IMR-90 (cell line): ENCODE results near the gene LANCL1. TPM values are rescaled to one million over a fixed set of nuclear protein-coding genes. Genes with fewer than 3 reads are reported as not detected.

Experiments used
- ATAC-seq: fragments of 200-7000 bp; cut with Tn5 transposase; 2 replicates; pipeline ENCODE4 v1.9.1; 2020; ENCODE audit warnings: low read depth, mild to moderate bottlenecking, moderate library complexity
- BruUV-seq: library from RNA; stranded (reverse); fragments of 400-500 nt; replicated peaks from 2 replicates; lab custom pipeline; 2021; lab: Mats Ljungman, UMichigan
- CTCF ChIA-PET: fragments of 300-600 bp; formaldehyde crosslinking; extraction: SDS; loops from one replicate; lab custom pipeline; 2021; ENCODE audit warnings: antibody characterized with exemption; lab: Yijun Ruan, JAX
- POLR2A ChIA-PET: fragments of 300-600 bp; sonication (Branson Sonifier 250); formaldehyde crosslinking; loops from one replicate; lab custom pipeline; 2022; ENCODE audit warnings: antibody characterized with exemption; ENCODE audit not compliant: unreplicated experiment; lab: Charles Lee
- DNase-seq: peaks from one replicate; pipeline ENCODE4 v3.0.0; 2013
- H2AFZ ChIP-seq: replicated peaks from 2 replicates; pipeline ENCODE3; 2013; ENCODE audit warnings: low read length, mild to moderate bottlenecking; ENCODE audit not compliant: poor library complexity
- H2AK5ac ChIP-seq: 2 replicates; pipeline ENCODE4 v1.6.1; 2013; ENCODE audit warnings: low read depth, low read length, inconsistent platforms
- H2AK9ac ChIP-seq: replicated peaks from 2 replicates; pipeline ENCODE3; 2013; ENCODE audit warnings: mild to moderate bottlenecking, low read depth, low read length, moderate library complexity; ENCODE audit not compliant: poor library complexity
- H2BK120ac ChIP-seq: 2 replicates; pipeline ENCODE4 v1.6.1; 2013; ENCODE audit warnings: low read depth, low read length, inconsistent platforms
- H2BK15ac ChIP-seq: 3 replicates; pipeline ENCODE4 v1.6.1; 2013; ENCODE audit warnings: low read depth, low read length, inconsistent platforms
- H2BK20ac ChIP-seq: 2 replicates; pipeline ENCODE4 v1.6.1; 2013; ENCODE audit warnings: low read depth, mild to moderate bottlenecking, inconsistent platforms, low read length, moderate library complexity
- H2BK5ac ChIP-seq: 2 replicates; pipeline ENCODE4 v1.6.1; 2013; ENCODE audit warnings: mild to moderate bottlenecking, low read depth, low read length, inconsistent platforms; ENCODE audit not compliant: poor library complexity, severe bottlenecking
- H3K14ac ChIP-seq: replicated peaks from 2 replicates; pipeline ENCODE4 v1.6.1; 2013; ENCODE audit warnings: low read depth, low read length, inconsistent platforms
- H3K18ac ChIP-seq: 2 replicates; pipeline ENCODE4 v1.6.1; 2013; ENCODE audit warnings: low read depth, low read length, control low read depth
- H3K23ac ChIP-seq: 2 replicates; pipeline ENCODE4 v1.6.1; 2013; ENCODE audit warnings: low read depth, low read length, inconsistent platforms
- H3K27ac ChIP-seq: 2 replicates; pipeline ENCODE4 v1.5.1; 2013; ENCODE audit warnings: mild to moderate bottlenecking, control low read depth, low read length; ENCODE audit not compliant: insufficient read depth
- H3K27me3 ChIP-seq: 2 replicates; pipeline ENCODE4 v1.6.1; 2013; ENCODE audit warnings: low read length; ENCODE audit not compliant: control insufficient read depth, insufficient read depth
- H3K36me3 ChIP-seq: 2 replicates; pipeline ENCODE4 v1.6.1; 2013; ENCODE audit warnings: low read length, mixed read lengths; ENCODE audit not compliant: control insufficient read depth, insufficient read depth
- H3K4ac ChIP-seq: 2 replicates; pipeline ENCODE4 v1.6.1; 2013; ENCODE audit warnings: low read depth, low read length, inconsistent platforms
- H3K4me1 ChIP-seq: 2 replicates; pipeline ENCODE4 v1.6.1; 2013; ENCODE audit warnings: low read length, mixed read lengths; ENCODE audit not compliant: control insufficient read depth, insufficient read depth
- H3K4me2 ChIP-seq: 2 replicates; pipeline ENCODE4 v1.6.1; 2013; ENCODE audit warnings: low read depth, mild to moderate bottlenecking, control low read depth, low read length, moderate library complexity
- H3K4me3 ChIP-seq: 2 replicates; pipeline ENCODE4 v1.5.1; 2013; ENCODE audit warnings: low read depth, mild to moderate bottlenecking, control low read depth, low read length, moderate library complexity; ENCODE audit not compliant: insufficient read depth
- H3K56ac ChIP-seq: 2 replicates; pipeline ENCODE4 v1.6.1; 2013; ENCODE audit warnings: low read length, inconsistent platforms; ENCODE audit not compliant: insufficient read depth; ENCODE audit errors: extremely low read depth
- H3K79me1 ChIP-seq, 2 experiments: 2 replicates each; pipeline ENCODE4 v1.6.1; 2013; ENCODE audit warnings: low read length in 2 of 2, inconsistent platforms in 1 of 2, low read depth in 1 of 2
- H3K9ac ChIP-seq: 2 replicates; pipeline ENCODE4 v1.6.1; 2013; ENCODE audit warnings: low read depth, low read length, control low read depth
- H3K9me1 ChIP-seq: 2 replicates; pipeline ENCODE4 v1.6.1; 2013; ENCODE audit warnings: low read length, inconsistent platforms; ENCODE audit not compliant: insufficient read depth
- H3K9me3 ChIP-seq: 2 replicates; pipeline ENCODE4 v1.6.1; 2013; ENCODE audit warnings: low read length; ENCODE audit not compliant: control insufficient read depth, insufficient read depth
- H4K20me1 ChIP-seq: 2 replicates; pipeline ENCODE4 v1.6.1; 2013; ENCODE audit warnings: low read length, inconsistent platforms; ENCODE audit not compliant: insufficient read depth
- H4K5ac ChIP-seq: 2 replicates; pipeline ENCODE4 v1.6.1; 2013; ENCODE audit warnings: mild to moderate bottlenecking, low read depth, low read length, control low read depth
- H4K8ac ChIP-seq, 2 experiments: 2 replicates each; pipeline ENCODE4 v1.6.1; 2013; ENCODE audit warnings: low read depth in 2 of 2, low read length in 2 of 2, control low read depth in 1 of 2, inconsistent platforms in 1 of 2
- H4K91ac ChIP-seq: 2 replicates; pipeline ENCODE4 v1.6.1; 2013; ENCODE audit warnings: low read depth, low read length, inconsistent platforms; ENCODE audit not compliant: insufficient read depth
- MAFK ChIP-seq: IDR thresholded peaks from 2 replicates; pipeline ENCODE4 v1.6.1; 2012; ENCODE audit warnings: low read depth, low read length, improper control_type of control experiment
- SMC3 ChIP-seq: fragments of 150-350 bp; IDR thresholded peaks from 2 replicates; pipeline ENCODE4 v1.6.1; 2016; ENCODE audit warnings: low read depth, mild to moderate bottlenecking, antibody characterized with exemption, low read length, moderate library complexity
- WGBS, 2 experiments: methylation state at CpG; one replicate each; pipeline versions ENCODE4 v1.1.5 to v1.1.7; 2013; ENCODE audit warnings: missing lambda C conversion rate in 2 of 2; ENCODE audit not compliant: insufficient read length in 1 of 2; ENCODE audit errors: extremely low coverage in 2 of 2; 5-methylcytosine and 5-hydroxymethylcytosine counted together
- dilution Hi-C: fragments of 300-500 bp; cut with HindIII; formaldehyde crosslinking; loops from one replicate; pipeline ENCODE4 v1.14.3; 2018; ENCODE audit warnings: low sequenced_read_pairs; ENCODE audit not compliant: unreplicated experiment
- in situ Hi-C: fragments of 300-500 bp; cut with MboI; formaldehyde crosslinking; loops from 3 replicates; pipeline ENCODE4 v1.14.3; 2019; ENCODE audit warnings: low sequenced_read_pairs, inconsistent platforms, mixed read lengths
- intact Hi-C: fragments of 100-400 bp; cut with micrococcal nuclease; formaldehyde crosslinking; loops from 2 replicates; pipeline ENCODE4 v1.10.0; 2022
- polyA plus RNA-seq, 3 experiments: library from polyadenylated mRNA; depleted of rRNA; stranded (reverse); fragments of >200 nt; gene quantifications; 2 replicates each; pipeline ENCODE4 v1.2.3, GENCODE V29; 2012; ENCODE audit warnings: low replicate concordance in 1 of 3
- total RNA-seq: library from RNA; depleted of rRNA; stranded (reverse); fragments of >200 nt; gene quantifications from 2 replicates; pipeline ENCODE4 v1.2.3, GENCODE V29; 2012

Gene LANCL1
- total and polyA plus RNA-seq, 2 of the 4 experiments (the other 2 are of a cell fraction): 29.7 to 53.8 TPM

DNA sequence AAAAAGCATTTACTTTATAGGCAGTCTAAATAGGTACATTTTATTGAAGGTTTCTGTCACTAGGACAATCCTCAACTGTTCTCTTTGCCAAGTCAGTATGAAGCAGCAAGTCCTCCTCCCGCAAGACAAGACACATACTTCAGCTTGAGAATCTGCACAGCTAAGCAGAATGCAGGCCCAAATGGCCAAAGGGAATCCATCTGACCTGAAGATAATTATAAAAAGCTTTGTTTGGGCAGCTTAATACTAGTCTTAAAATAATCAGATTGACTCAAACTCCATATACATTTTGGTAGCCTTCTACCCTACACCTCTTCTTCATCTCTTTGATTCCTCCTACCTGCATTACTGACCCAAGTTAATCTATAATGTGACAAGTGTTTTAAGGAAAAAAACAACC lies 1.8 kb downstream of the LANCL1 start:
- CTCF ChIA-PET: no interaction called here
- Histone ChIP-seq H4K20me1 (no peaks in the 10 kb centered on the region), H2BK20ac (no peak overlapping the region), H3K36me3 (peaks cover 3% of the 10 kb centered on the region), H3K23ac (no peak overlapping the region), H2AK5ac (no peak overlapping the region), H3K27me3 (no peaks in the 10 kb centered on the region), H3K9me1 (no peaks in the 10 kb centered on the region), H3K56ac (no peak overlapping the region), H3K4me3 (no peak overlapping the region), H2BK15ac (no peak overlapping the region), H2BK5ac (no peak overlapping the region), H3K4me2 (no peak overlapping the region), H3K79me1 (peaks cover 4 to 14% of the 10 kb centered on the region in 2 experiments), H4K5ac (no peak overlapping the region), H3K27ac (no peak overlapping the region), H2AFZ (no peak overlapping the region), H3K4ac (no peak overlapping the region), H3K9ac (no peak overlapping the region), H2AK9ac (no peak overlapping the region), H2BK120ac (no peak overlapping the region), H3K18ac (no peak overlapping the region), H4K91ac (no peak overlapping the region), H4K8ac (no peak overlapping the region), H3K9me3 (no peaks in the 10 kb centered on the region), H3K14ac (no peak overlapping the region), H3K4me1 (no peaks in the 10 kb centered on the region)
- in situ Hi-C loops (no loop called here), dilution Hi-C loops (no loop called here), intact Hi-C loops (no loop called here)
- DNase-seq (no peak), ATAC-seq (no peak)
- peak; percentile 53 for TF ChIP-seq MAFK
- no peak for TF ChIP-seq SMC3
- WGBS, 2 experiments: no CpG with 5 or more reads among the region's 1 CpG
- POLR2A ChIA-PET: no interaction called here
- no TSS peak for BruUV-seq
